Esophagus squamous epithelium (tissue), 5 donors: ENCODE measurements around the gene APBA2. TPM values are rescaled to one million over a fixed set of nuclear protein-coding genes. Genes with fewer than 3 reads are reported as not detected.

Experiments
- DNase-seq: peaks from one replicate; lab custom pipeline; 2025; lab: John Stamatoyannopoulos, UW
- H3K27ac ChIP-seq, 4 donors: fragments of 200-600 bp; sonication (generic); one replicate each; pipeline ENCODE4 v1.5.1; 2016 to 2019; ENCODE audit warnings: mild to moderate bottlenecking in 1 of 4
- H3K27me3 ChIP-seq, 4 donors: fragments of 200-600 bp; sonication (generic); 1 replicate in 3 of 4; 2 replicates in 1 of 4; pipeline versions ENCODE4 v1.5.1 to v1.6.0; 2017 to 2021; ENCODE audit warnings: antibody characterized with exemption in 1 of 4
- H3K36me3 ChIP-seq, 3 donors: fragments of 200-600 bp; sonication (generic); one replicate each; pipeline ENCODE4 v1.5.1; 2016 to 2019
- H3K4me1 ChIP-seq, 3 donors: fragments of 200-600 bp; sonication (generic); one replicate each; pipeline ENCODE4 v1.5.1; 2017 to 2019
- H3K4me3 ChIP-seq, 4 donors: fragments of 200-600 bp; sonication (generic); 1 replicate in 3 of 4; 2 replicates in 1 of 4; pipeline ENCODE4 v1.5.1; 2016 to 2019; ENCODE audit warnings: mild to moderate bottlenecking in 2 of 4, moderate library complexity in 1 of 4
- H3K9me3 ChIP-seq, 3 donors: fragments of 200-600 bp; sonication (generic); one replicate each; pipeline ENCODE4 v1.5.1; 2016 to 2019
- POLR2A ChIP-seq, 4 donors: fragments of 450-650 bp; IDR thresholded peaks; one replicate each; pipeline ENCODE4 v1.6.1; 2017; ENCODE audit warnings: antibody characterized with exemption in 4 of 4, mild to moderate bottlenecking in 4 of 4, moderate library complexity in 3 of 4
- whole genome bisulfite sequencing, 2 donors: methylation state at CpG; one replicate each; pipeline ENCODE4 v1.1.5; 2018; 5-methylcytosine and 5-hydroxymethylcytosine counted together
- intact Hi-C: fragments of 100-400 bp; cut with DNase I; formaldehyde crosslinking; loops from one replicate; pipeline ENCODE4 v1.15.0; 2022
- total RNA-seq, 4 donors: library from RNA; depleted of rRNA; stranded (reverse); fragments of >200 nt; gene quantifications; one replicate each; pipeline ENCODE4 v1.1.0, GENCODE V29; 2016
- TF ChIP-seq, protein P1 (sequence below), 6 experiments: fragments of 450-650 bp in 4 of 6; fragments of 200-600 bp in 2 of 6; sonication (generic) in 2 of 6; IDR thresholded peaks; one replicate each; pipeline ENCODE4 v1.5.1; 2016 to 2019; ENCODE audit warnings: antibody characterized with exemption in 6 of 6, mild to moderate bottlenecking in 4 of 6, moderate library complexity in 4 of 6
- donor health status: DM: yes; HTN: yes; CAD: no.

APBA2 gene
- total RNA-seq, 4 donors from 2014 or later = 0.82 to 9.9 (median 1.6) TPM

GRCh38 chr15:29133321-29133720, 247.5 kb downstream of the APBA2 start:
- 61 to 92% methylated on average over 4 of the region's 8 CpGs for WGBS, 2 donors
- intact Hi-C loops = no loop called here
- Histone ChIP-seq H3K27me3 (peaks cover 0 to 36% (median 0%) of the 10 kb centered on the region in 4 donors), H3K4me3 (no peak overlapping the region), H3K9me3 (no peaks in the 10 kb centered on the region), H3K27ac (no peak overlapping the region), H3K4me1 (no peaks in the 10 kb centered on the region), H3K36me3 (no peaks in the 10 kb centered on the region)
- DNase-seq = no peak
- TF ChIP-seq POLR2A (IDR thresholded peaks at IDR 0.05) = no peak
- TF ChIP-seq, protein P1, sequence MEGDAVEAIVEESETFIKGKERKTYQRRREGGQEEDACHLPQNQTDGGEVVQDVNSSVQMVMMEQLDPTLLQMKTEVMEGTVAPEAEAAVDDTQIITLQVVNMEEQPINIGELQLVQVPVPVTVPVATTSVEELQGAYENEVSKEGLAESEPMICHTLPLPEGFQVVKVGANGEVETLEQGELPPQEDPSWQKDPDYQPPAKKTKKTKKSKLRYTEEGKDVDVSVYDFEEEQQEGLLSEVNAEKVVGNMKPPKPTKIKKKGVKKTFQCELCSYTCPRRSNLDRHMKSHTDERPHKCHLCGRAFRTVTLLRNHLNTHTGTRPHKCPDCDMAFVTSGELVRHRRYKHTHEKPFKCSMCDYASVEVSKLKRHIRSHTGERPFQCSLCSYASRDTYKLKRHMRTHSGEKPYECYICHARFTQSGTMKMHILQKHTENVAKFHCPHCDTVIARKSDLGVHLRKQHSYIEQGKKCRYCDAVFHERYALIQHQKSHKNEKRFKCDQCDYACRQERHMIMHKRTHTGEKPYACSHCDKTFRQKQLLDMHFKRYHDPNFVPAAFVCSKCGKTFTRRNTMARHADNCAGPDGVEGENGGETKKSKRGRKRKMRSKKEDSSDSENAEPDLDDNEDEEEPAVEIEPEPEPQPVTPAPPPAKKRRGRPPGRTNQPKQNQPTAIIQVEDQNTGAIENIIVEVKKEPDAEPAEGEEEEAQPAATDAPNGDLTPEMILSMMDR (IDR thresholded peaks at IDR 0.05) = no peak

DNA sequence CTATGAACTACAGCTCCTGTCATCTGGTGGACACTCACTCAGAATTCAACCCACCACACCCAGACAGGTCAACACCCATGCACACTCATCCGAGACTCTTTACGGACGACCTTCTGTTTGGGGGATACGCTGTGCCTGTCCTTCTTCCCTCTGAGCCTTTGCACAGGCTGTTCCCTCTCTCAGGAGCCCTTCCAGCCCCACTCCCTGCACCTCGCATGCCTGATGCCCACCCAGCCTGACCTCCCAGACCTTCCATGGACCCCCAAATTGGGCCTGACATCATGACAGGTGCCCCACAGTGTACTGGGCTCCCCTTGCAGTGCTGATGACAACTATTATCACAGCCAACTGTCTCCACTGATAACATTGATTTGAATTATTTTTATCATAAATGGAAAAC, 248.0 kb downstream of the APBA2 start:
- DNase-seq = no peak
- intact Hi-C loops = no loop called here
- Histone ChIP-seq H3K27ac (no peak overlapping the region), H3K9me3 (no peaks in the 10 kb centered on the region), H3K36me3 (no peaks in the 10 kb centered on the region), H3K27me3 (peaks cover 0 to 36% (median 0%) of the 10 kb centered on the region in 4 donors), H3K4me1 (no peaks in the 10 kb centered on the region), H3K4me3 (no peak overlapping the region)
- no peak for TF ChIP-seq POLR2A (IDR thresholded peaks at IDR 0.05)
- TF ChIP-seq, protein P1 (IDR thresholded peaks at IDR 0.05) = no peak
- 85 to 87% methylated on average over 5 of the region's 5 CpGs for WGBS, 2 donors

GRCh38 chr15:29134239-29134638, 248.5 kb downstream of the APBA2 start:
- intact Hi-C loops = no loop called here
- H3K27ac ChIP-seq = no peak overlapping the region
- no peaks in the 10 kb centered on the region for H3K4me1 ChIP-seq
- TF ChIP-seq, protein P1 (IDR thresholded peaks at IDR 0.05) = no peak
- no peak for TF ChIP-seq POLR2A (IDR thresholded peaks at IDR 0.05)
- no peak for DNase-seq
- WGBS, 2 donors = 95% methylated on average over 3 of the region's 6 CpGs; no CpG with 5 or more reads in 1 of the 2 donors
- H3K9me3 ChIP-seq = no peaks in the 10 kb centered on the region
- H3K36me3 ChIP-seq = no peaks in the 10 kb centered on the region
- H3K4me3 ChIP-seq = no peak overlapping the region
- peaks cover 0 to 36% (median 0%) of the 10 kb centered on the region in 4 donors for H3K27me3 ChIP-seq

DNA sequence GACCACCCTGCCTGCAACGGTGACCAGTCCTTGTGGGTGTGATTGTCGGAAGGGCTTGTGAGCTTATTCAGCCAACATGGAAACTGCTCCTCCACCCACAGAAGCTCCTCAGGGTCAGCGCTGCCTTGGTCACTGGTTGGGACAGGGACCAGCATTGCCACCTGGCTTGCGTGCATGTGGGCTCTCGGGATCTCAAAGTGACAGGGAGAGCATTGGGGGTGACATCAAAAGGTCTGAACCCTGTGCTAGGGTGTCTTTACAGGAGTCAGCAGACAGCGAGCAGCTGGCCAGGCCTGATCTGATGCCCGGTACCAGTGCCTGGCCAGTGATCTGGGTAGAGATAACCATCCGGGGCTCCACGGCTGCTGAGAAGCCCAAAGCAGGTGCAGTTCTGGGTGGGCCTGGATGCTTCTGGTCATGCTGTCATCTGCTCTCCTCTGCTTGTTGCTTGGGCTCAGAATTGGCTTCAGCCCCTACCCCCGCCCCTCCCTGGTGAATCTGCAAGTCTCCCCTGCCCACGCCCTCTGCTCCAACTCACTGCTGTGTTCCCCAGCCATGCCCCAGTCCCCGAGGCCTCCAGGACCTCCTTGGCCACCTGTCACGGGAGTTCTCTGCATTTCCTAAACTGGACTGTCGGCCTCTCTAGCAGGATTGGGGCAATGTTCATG, 249.0 kb downstream of the APBA2 start:
- no peak for DNase-seq
- Histone ChIP-seq H3K4me3 (no peak overlapping the region), H3K9me3 (no peaks in the 10 kb centered on the region), H3K4me1 (peaks cover 0 to 3% (median 0%) of the 10 kb centered on the region in 3 donors), H3K27ac (no peak overlapping the region), H3K27me3 (peaks cover 0 to 36% (median 0%) of the 10 kb centered on the region in 4 donors), H3K36me3 (no peaks in the 10 kb centered on the region)
- TF ChIP-seq, protein P1 (IDR thresholded peaks at IDR 0.05) = no peak
- TF ChIP-seq POLR2A (IDR thresholded peaks at IDR 0.05) = no peak
- 68 to 71% methylated on average over 5 to 6 of the region's 14 CpGs for WGBS, 2 donors
- intact Hi-C loops = no loop called here

DNA sequence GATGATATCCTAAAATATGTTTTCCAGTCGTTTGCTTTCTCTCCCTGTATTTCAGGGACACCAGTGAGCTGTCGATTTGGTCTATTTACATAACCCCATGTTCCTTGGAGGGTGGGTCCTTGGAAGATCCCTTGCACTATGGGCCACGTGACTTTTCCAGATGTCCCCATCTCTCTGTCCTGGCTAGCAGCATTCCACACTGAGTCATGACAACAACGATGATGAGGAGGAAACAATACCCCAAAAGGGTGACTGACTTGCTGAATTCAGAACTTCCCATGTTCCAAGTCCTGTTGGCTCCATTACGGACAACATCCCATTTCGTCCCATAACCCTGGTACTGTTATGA, 249.5 kb downstream of the APBA2 start:
- DNase-seq = no peak
- Histone ChIP-seq H3K4me1 (peaks cover 0 to 6% (median 0%) of the 10 kb centered on the region in 3 donors), H3K27ac (no peak overlapping the region), H3K27me3 (peaks cover 0 to 37% (median 0%) of the 10 kb centered on the region in 4 donors), H3K4me3 (no peak overlapping the region), H3K9me3 (no peaks in the 10 kb centered on the region), H3K36me3 (no peaks in the 10 kb centered on the region)
- intact Hi-C loops = no loop called here
- WGBS, 2 donors = 50 to 57% methylated on average over 6 of the region's 6 CpGs
- TF ChIP-seq, protein P1 (IDR thresholded peaks at IDR 0.05) = no peak
- no peak for TF ChIP-seq POLR2A (IDR thresholded peaks at IDR 0.05)
